SK-N-SH treated with all-trans-retinoic acid at 6 μM for 48 hours (cell line): ENCODE measurements around the gene DIP2C.

Experiments used
- ATAC-seq: fragments of 200-7000 bp; cut with Tn5 transposase; 3 replicates; pipeline ENCODE4 v1.9.1; 2020; ENCODE audit warnings: mild to moderate bottlenecking, moderate library complexity
- BACH2 ChIP-seq: fragments of 250-450 bp; sonication (Bioruptor Pico); IDR thresholded peaks from 2 replicates; pipeline ENCODE4 v1.9.0; 2021; ENCODE audit warnings: mild to moderate bottlenecking, borderline replicate concordance
- CSDC2 ChIP-seq: fragments of 250-450 bp; sonication (Bioruptor Pico); IDR thresholded peaks from 2 replicates; pipeline ENCODE4 v1.5.0; 2020; ENCODE audit warnings: mild to moderate bottlenecking, moderate library complexity
- ESRRG ChIP-seq: fragments of 250-450 bp; sonication (Bioruptor Pico); IDR thresholded peaks from 2 replicates; pipeline ENCODE4 v1.6.1; 2021; ENCODE audit warnings: mild to moderate bottlenecking
- GLIS3 ChIP-seq: fragments of 250-450 bp; sonication (Bioruptor Pico); IDR thresholded peaks from 2 replicates; pipeline ENCODE4 v1.5.0; 2020; ENCODE audit warnings: mild to moderate bottlenecking, moderate library complexity
- OSR1 ChIP-seq: fragments of 250-450 bp; sonication (Bioruptor Pico); IDR thresholded peaks from 2 replicates; pipeline ENCODE4 v1.8.0; 2022; ENCODE audit warnings: moderate library complexity, mild to moderate bottlenecking, inconsistent platforms
- PPARA ChIP-seq: fragments of 250-450 bp; sonication (Bioruptor Pico); IDR thresholded peaks from 2 replicates; pipeline ENCODE4 v1.5.0; 2020; ENCODE audit warnings: mild to moderate bottlenecking, borderline replicate concordance
- RARB ChIP-seq: fragments of 250-450 bp; sonication (Bioruptor Pico); IDR thresholded peaks from 2 replicates; pipeline ENCODE4 v1.8.0; 2021; ENCODE audit warnings: mild to moderate bottlenecking, moderate library complexity
- SNAI2 ChIP-seq: fragments of 250-450 bp; sonication (Bioruptor Pico); IDR thresholded peaks from 2 replicates; pipeline ENCODE4 v1.5.0; 2020; ENCODE audit warnings: mild to moderate bottlenecking, moderate library complexity
- TCF4 ChIP-seq: fragments of 250-450 bp; sonication (Bioruptor Pico); IDR thresholded peaks from 2 replicates; pipeline ENCODE4 v1.8.0; 2021; ENCODE audit warnings: mild to moderate bottlenecking, moderate library complexity, borderline replicate concordance
- TOX ChIP-seq: fragments of 250-450 bp; sonication (Bioruptor Pico); IDR thresholded peaks from 2 replicates; pipeline ENCODE4 v1.8.0; 2021; ENCODE audit warnings: mild to moderate bottlenecking, moderate library complexity, borderline replicate concordance
- ZC3H10 ChIP-seq: fragments of 250-450 bp; sonication (Bioruptor Pico); IDR thresholded peaks from 2 replicates; pipeline ENCODE4 v1.5.1; 2021; ENCODE audit warnings: mild to moderate bottlenecking, moderate library complexity
- ZFP3 ChIP-seq: fragments of 250-450 bp; sonication (Bioruptor Pico); IDR thresholded peaks from 2 replicates; pipeline ENCODE4 v1.5.0; 2020; ENCODE audit warnings: mild to moderate bottlenecking, moderate library complexity
- ZFP30 ChIP-seq: fragments of 450-650 bp; formaldehyde crosslinking; IDR thresholded peaks from 2 replicates; pipeline ENCODE4 v1.5.0; 2022; ENCODE audit warnings: mild to moderate bottlenecking, moderate library complexity
- ZNF565 ChIP-seq: fragments of 450-650 bp; formaldehyde crosslinking; conservative IDR thresholded peaks from 2 replicates; pipeline ENCODE4 v1.5.0; 2020; ENCODE audit warnings: low read depth, mild to moderate bottlenecking, moderate library complexity
- ZNF70 ChIP-seq: fragments of 450-650 bp; formaldehyde crosslinking; IDR thresholded peaks from 2 replicates; pipeline ENCODE4 v1.5.0; 2020; ENCODE audit warnings: mild to moderate bottlenecking, moderate library complexity
- ZNF8 ChIP-seq: fragments of 450-650 bp; formaldehyde crosslinking; IDR thresholded peaks from 2 replicates; pipeline ENCODE4 v1.5.0; 2020; ENCODE audit warnings: mild to moderate bottlenecking, moderate library complexity
- TF ChIP-seq, protein P1 (sequence below): fragments of 250-450 bp; sonication (Bioruptor Pico); IDR thresholded peaks from 2 replicates; pipeline ENCODE4 v1.5.1; 2020; ENCODE audit warnings: low read depth, mild to moderate bottlenecking, moderate library complexity
- TF ChIP-seq, protein P2 (sequence below): fragments of 250-450 bp; sonication (Bioruptor Pico); IDR thresholded peaks from 2 replicates; pipeline ENCODE4 v1.5.1; 2021; ENCODE audit warnings: mild to moderate bottlenecking, moderate library complexity
- TF ChIP-seq, protein P3 (sequence below): fragments of 250-450 bp; sonication (Bioruptor Pico); IDR thresholded peaks from 2 replicates; pipeline ENCODE4 v1.8.0; 2021; ENCODE audit warnings: low read depth, mild to moderate bottlenecking, moderate library complexity, borderline replicate concordance
- TF ChIP-seq, protein P4 (sequence below): fragments of 250-450 bp; sonication (Bioruptor Pico); IDR thresholded peaks from 2 replicates; pipeline ENCODE4 v1.5.0; 2020; ENCODE audit warnings: mild to moderate bottlenecking, moderate library complexity
- TF ChIP-seq, protein P5 (sequence below): fragments of 250-450 bp; sonication (Bioruptor Pico); IDR thresholded peaks from 2 replicates; pipeline ENCODE4 v1.8.0; 2020; ENCODE audit warnings: mild to moderate bottlenecking, moderate library complexity, borderline replicate concordance

DIP2C gene

DNA sequence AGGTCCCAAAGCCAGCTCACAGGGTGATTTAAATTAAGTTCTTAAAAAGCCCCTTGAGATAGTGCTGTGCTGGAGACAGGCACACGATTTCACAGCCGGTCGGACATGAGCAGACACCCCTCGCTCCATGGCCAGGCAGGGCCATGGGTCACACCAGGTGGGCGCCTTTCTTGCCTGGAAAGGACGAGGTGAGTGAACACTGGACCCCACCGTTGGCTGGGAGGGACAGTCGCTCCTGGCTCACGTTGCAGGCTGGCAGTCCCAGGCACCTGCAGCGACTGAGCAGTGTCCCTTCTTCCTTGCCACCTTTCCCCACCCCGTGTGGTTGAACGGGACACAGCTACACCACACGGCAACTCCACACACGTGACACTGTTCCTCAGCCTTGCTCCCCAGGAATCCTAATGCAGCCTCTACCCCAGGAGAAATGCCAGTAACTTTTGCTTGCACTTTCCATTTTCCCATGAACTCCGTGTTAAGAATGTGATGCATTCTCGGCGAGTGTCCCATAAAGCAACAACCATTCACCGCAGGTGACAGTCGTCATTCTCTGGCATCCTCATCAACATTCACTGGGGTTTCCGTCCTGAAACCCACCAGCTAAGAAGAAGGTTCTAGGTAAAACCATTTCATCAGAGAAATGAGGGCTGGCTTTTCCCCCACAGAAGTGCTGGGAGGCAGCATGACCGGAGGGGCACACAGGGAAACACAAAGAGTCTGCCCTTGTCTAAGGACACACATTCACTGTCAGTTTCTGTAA, 336.8 kb downstream of the DIP2C start:
- TF ChIP-seq GLIS3 (CRISPR knock-in tag), result no peak
- no peak for TF ChIP-seq BACH2 (CRISPR knock-in tag)
- no peak for TF ChIP-seq ZFP30
- TF ChIP-seq RARB (CRISPR knock-in tag), result no peak
- TF ChIP-seq ZFP3, result no peak
- ATAC-seq, result no peak

DNA sequence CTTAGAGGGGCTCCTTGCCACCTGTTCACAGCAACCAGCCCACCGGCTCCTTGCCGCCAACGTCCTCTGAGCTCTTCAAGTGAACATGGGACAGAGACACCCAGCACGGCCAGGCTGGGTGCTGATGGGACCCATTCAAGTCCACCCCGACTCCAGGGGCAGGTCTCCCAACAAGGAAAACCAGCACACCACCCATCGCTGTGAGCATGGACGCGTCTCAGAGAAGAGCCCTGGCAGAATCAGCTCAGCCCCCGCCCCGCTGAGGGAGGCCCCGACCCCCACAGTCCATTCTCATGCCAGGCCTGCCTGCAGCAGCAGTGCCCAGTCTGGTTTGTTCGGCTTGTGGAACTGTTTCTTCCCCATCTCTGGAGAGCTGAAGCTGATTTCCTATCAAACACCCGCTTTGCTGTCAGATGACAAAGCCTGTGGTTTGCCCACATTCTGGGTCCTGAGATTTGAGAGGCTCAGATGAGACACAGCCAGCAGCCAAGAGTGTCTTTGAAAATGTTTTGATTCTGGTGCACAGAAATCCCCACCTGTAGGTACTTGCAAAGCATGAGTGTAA, 337.6 kb downstream of the DIP2C start:
- no peak for TF ChIP-seq SNAI2 (CRISPR knock-in tag)
- ATAC-seq, result no peak

DNA sequence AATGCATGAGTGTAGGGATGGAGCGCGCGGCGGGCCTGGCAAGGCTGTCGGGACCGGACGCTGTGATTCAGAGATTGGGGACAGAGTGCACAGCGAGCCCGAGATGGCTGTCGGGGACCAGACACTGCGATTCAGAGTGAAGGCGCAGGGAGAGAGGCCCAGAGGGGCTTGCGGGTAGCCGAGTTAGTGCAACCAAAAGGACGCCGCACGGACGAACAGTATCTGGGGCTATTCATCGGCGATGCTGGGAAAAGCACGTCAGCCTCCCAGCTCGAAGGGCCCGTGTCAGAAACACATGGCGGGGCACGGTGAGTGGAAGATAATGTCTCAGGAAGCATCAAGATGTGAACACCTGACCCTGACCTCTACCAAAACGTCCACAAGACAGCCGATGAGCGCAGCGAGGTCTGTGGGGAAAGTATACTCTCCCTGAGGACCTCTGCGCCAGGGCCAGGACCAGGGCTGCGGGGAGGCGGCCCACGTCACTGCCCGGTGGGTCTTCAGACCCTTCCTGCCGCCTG, 338.4 kb downstream of the DIP2C start:
- ATAC-seq, result no peak
- TF ChIP-seq ZNF8, result no peak
- no peak for TF ChIP-seq ZFP30
- no peak for TF ChIP-seq TCF4 (CRISPR knock-in tag)
- TF ChIP-seq OSR1, result no peak
- no peak for TF ChIP-seq SNAI2 (CRISPR knock-in tag)
- TF ChIP-seq ZNF565 (CRISPR knock-in tag), result no peak
- TF ChIP-seq, protein P1, sequence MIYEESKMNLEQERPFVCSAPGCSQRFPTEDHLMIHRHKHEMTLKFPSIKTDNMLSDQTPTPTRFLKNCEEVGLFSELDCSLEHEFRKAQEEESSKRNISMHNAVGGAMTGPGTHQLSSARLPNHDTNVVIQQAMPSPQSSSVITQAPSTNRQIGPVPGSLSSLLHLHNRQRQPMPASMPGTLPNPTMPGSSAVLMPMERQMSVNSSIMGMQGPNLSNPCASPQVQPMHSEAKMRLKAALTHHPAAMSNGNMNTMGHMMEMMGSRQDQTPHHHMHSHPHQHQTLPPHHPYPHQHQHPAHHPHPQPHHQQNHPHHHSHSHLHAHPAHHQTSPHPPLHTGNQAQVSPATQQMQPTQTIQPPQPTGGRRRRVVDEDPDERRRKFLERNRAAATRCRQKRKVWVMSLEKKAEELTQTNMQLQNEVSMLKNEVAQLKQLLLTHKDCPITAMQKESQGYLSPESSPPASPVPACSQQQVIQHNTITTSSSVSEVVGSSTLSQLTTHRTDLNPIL (CRISPR knock-in tag), result no peak
- no peak for TF ChIP-seq ZNF70
- TF ChIP-seq, protein P2, sequence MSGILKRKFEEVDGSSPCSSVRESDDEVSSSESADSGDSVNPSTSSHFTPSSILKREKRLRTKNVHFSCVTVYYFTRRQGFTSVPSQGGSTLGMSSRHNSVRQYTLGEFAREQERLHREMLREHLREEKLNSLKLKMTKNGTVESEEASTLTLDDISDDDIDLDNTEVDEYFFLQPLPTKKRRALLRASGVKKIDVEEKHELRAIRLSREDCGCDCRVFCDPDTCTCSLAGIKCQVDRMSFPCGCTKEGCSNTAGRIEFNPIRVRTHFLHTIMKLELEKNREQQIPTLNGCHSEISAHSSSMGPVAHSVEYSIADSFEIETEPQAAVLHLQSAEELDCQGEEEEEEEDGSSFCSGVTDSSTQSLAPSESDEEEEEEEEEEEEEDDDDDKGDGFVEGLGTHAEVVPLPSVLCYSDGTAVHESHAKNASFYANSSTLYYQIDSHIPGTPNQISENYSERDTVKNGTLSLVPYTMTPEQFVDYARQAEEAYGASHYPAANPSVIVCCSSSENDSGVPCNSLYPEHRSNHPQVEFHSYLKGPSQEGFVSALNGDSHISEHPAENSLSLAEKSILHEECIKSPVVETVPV (CRISPR knock-in tag), result no peak
- TF ChIP-seq CSDC2, result no peak
- no peak for TF ChIP-seq PPARA (CRISPR knock-in tag)
- TF ChIP-seq, protein P3, sequence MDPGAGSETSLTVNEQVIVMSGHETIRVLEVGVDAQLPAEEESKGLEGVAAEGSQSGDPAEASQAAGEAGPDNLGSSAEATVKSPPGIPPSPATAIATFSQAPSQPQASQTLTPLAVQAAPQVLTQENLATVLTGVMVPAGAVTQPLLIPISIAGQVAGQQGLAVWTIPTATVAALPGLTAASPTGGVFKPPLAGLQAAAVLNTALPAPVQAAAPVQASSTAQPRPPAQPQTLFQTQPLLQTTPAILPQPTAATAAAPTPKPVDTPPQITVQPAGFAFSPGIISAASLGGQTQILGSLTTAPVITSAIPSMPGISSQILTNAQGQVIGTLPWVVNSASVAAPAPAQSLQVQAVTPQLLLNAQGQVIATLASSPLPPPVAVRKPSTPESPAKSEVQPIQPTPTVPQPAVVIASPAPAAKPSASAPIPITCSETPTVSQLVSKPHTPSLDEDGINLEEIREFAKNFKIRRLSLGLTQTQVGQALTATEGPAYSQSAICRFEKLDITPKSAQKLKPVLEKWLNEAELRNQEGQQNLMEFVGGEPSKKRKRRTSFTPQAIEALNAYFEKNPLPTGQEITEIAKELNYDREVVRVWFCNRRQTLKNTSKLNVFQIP (CRISPR knock-in tag), result no peak
- TF ChIP-seq BACH2 (CRISPR knock-in tag), result no peak
- no peak for TF ChIP-seq TOX (CRISPR knock-in tag)
- TF ChIP-seq RARB (CRISPR knock-in tag), result no peak
- TF ChIP-seq, protein P4, sequence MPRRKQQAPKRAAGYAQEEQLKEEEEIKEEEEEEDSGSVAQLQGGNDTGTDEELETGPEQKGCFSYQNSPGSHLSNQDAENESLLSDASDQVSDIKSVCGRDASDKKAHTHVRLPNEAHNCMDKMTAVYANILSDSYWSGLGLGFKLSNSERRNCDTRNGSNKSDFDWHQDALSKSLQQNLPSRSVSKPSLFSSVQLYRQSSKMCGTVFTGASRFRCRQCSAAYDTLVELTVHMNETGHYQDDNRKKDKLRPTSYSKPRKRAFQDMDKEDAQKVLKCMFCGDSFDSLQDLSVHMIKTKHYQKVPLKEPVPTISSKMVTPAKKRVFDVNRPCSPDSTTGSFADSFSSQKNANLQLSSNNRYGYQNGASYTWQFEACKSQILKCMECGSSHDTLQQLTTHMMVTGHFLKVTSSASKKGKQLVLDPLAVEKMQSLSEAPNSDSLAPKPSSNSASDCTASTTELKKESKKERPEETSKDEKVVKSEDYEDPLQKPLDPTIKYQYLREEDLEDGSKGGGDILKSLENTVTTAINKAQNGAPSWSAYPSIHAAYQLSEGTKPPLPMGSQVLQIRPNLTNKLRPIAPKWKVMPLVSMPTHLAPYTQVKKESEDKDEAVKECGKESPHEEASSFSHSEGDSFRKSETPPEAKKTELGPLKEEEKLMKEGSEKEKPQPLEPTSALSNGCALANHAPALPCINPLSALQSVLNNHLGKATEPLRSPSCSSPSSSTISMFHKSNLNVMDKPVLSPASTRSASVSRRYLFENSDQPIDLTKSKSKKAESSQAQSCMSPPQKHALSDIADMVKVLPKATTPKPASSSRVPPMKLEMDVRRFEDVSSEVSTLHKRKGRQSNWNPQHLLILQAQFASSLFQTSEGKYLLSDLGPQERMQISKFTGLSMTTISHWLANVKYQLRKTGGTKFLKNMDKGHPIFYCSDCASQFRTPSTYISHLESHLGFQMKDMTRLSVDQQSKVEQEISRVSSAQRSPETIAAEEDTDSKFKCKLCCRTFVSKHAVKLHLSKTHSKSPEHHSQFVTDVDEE (CRISPR knock-in tag), result no peak
- TF ChIP-seq ESRRG (CRISPR knock-in tag), result no peak
- no peak for TF ChIP-seq ZC3H10 (CRISPR knock-in tag)
- TF ChIP-seq, protein P5, sequence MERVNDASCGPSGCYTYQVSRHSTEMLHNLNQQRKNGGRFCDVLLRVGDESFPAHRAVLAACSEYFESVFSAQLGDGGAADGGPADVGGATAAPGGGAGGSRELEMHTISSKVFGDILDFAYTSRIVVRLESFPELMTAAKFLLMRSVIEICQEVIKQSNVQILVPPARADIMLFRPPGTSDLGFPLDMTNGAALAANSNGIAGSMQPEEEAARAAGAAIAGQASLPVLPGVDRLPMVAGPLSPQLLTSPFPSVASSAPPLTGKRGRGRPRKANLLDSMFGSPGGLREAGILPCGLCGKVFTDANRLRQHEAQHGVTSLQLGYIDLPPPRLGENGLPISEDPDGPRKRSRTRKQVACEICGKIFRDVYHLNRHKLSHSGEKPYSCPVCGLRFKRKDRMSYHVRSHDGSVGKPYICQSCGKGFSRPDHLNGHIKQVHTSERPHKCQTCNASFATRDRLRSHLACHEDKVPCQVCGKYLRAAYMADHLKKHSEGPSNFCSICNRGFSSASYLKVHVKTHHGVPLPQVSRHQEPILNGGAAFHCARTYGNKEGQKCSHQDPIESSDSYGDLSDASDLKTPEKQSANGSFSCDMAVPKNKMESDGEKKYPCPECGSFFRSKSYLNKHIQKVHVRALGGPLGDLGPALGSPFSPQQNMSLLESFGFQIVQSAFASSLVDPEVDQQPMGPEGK (CRISPR knock-in tag), result no peak
